ENCODE measurements around the gene OR7E24. TPM values are rescaled to one million over a fixed set of nuclear protein-coding genes. Genes with fewer than 3 reads are reported as not detected.
"Not testable (repeated sequence)": the region's sequence is repeated elsewhere in the genome, so short reads cannot be mapped to it uniquely, and the experiment has no call there.

OR7E24 gene
- not detected for total RNA-seq
- long read RNA-seq = 0 reads

- intact Hi-C loops (cut with micrococcal nuclease) = no loop called here
- no peak for ATAC-seq
These were observed at the start of gene OR7E24 for GRCh38 chr19:9250630-9251029. Gene OR7E24 (plus strand): TSS chr19:9250930. CDS start chr19:9251044, 114 bp downstream.

GRCh38 chr19:9205501-9206113 lies 45.1 kb upstream of the OR7E24 start:
- intact Hi-C loops (cut with micrococcal nuclease) = no loop called here
- peak; percentile 79 for DNase-seq
- ATAC-seq = peak; percentile 74

More at GRCh38 chr19:9250630-9251029, at the start of gene OR7E24:
- no peak for DNase-seq

- intact Hi-C loops (cut with micrococcal nuclease) = no loop called here
- no peak for ATAC-seq
- DNase-seq = no peak
These were observed 31.2 kb upstream of the OR7E24 start, which contains the start of gene OR7D4 for GRCh38 chr19:9219489-9219888. Gene OR7D4 (minus strand): TSS chr19:9219589. CDS start chr19:9214837, 4,752 bp downstream.

- ATAC-seq = no peak
- intact Hi-C loops (cut with micrococcal nuclease) = no loop called here
- DNase-seq = no peak
These were observed 506 bp downstream of the OR7E24 start for GRCh38 chr19:9251236-9251635.

GRCh38 chr19:9283485-9283884 lies 32.8 kb downstream of the OR7E24 start:
- intact Hi-C loops (cut with micrococcal nuclease); DNase-seq; ATAC-seq: not testable (repeated sequence)

- intact Hi-C loops (cut with micrococcal nuclease) = no loop called here
- no peak for DNase-seq
- ATAC-seq = no peak
These were observed 38.6 kb downstream of the OR7E24 start for GRCh38 chr19:9289231-9289884.

GRCh38 chr19:9295411-9295849 lies 44.7 kb downstream of the OR7E24 start:
- no peak for ATAC-seq
- intact Hi-C loops (cut with micrococcal nuclease) = no loop called here
- no peak for DNase-seq

- intact Hi-C loops (cut with micrococcal nuclease) = no loop called here
- no peak for DNase-seq
- ATAC-seq = no peak
These were observed 45.6 kb downstream of the OR7E24 start for GRCh38 chr19:9296336-9296735.

Other genes starting within 250 kb of the OR7E24 start
- 0.94 TPM for gene MUC16, start 240.5 kb upstream of the OR7E24 start, total RNA-seq
- gene OR1M1, start 163.9 kb upstream of the OR7E24 start, total RNA-seq = not detected
- not detected for gene OR7G2, start 143.5 kb upstream of the OR7E24 start, total RNA-seq
- not detected for gene OR7G1, start 135.2 kb upstream of the OR7E24 start, total RNA-seq
- gene OR7G3, start 124.0 kb upstream of the OR7E24 start, total RNA-seq = not detected
- gene ZNF317, start 110.5 kb upstream of the OR7E24 start, total RNA-seq = 13.0 TPM
- gene OR7D2, start 72.0 kb upstream of the OR7E24 start, total RNA-seq = 0.07 TPM
- gene OR7D4, start 31.3 kb upstream of the OR7E24 start, total RNA-seq = not detected
- gene ZNF699, start 58.9 kb downstream of the OR7E24 start, total RNA-seq = 2.7 TPM
- 17.4 TPM for gene ZNF559, start 73.2 kb downstream of the OR7E24 start, total RNA-seq
- 3.8 TPM for gene ZNF177, start 112.1 kb downstream of the OR7E24 start, total RNA-seq
- 7.9 TPM for gene ZNF266, start 184.6 kb downstream of the OR7E24 start, total RNA-seq
- gene ZNF560, start 247.7 kb downstream of the OR7E24 start, total RNA-seq = not detected

Data from left ventricle myocardium superior (tissue), 1 donor.